Thyroid gland (tissue), 4 donors: ENCODE measurements around the gene FKBP6.
"Not testable (repeated sequence)": the region's sequence is repeated elsewhere in the genome, so short reads cannot be mapped to it uniquely, and the experiment has no call there.

Experiments used
- CTCF ChIP-seq, 6 experiments: fragments of 200-600 bp in 3 of 6; fragments of 450-650 bp in 3 of 6; sonication (generic) in 3 of 6; IDR thresholded peaks; one replicate each; pipeline ENCODE4 v1.5.1; 2016 to 2019; ENCODE audit warnings: antibody characterized with exemption in 6 of 6, mild to moderate bottlenecking in 2 of 6, inconsistent platforms in 1 of 6, moderate library complexity in 1 of 6
- POLR2A ChIP-seq, 2 donors: fragments of 450-650 bp; IDR thresholded peaks; one replicate each; pipeline ENCODE4 v1.6.1; 2017; ENCODE audit warnings: antibody characterized with exemption in 2 of 2, mild to moderate bottlenecking in 2 of 2, moderate library complexity in 1 of 2

GRCh38 chr7:73304612-73305387 is 23.2 kb upstream of the FKBP6 start:
- not testable (repeated sequence) for TF ChIP-seq CTCF, POLR2A (IDR thresholded peaks at IDR 0.05)
